Lower leg skin (tissue), 4 donors: ENCODE results near the gene EBF3. TPM values are rescaled to one million over a fixed set of nuclear protein-coding genes. Genes with fewer than 3 reads are reported as not detected.

Experiments used
- DNase-seq, 2 donors: peaks; one replicate each; pipeline ENCODE4 v3.0.0-alpha.2; 2019; ENCODE audit warnings: low spot score in 2 of 2
- H3K4me3 ChIP-seq: fragments of 200-600 bp; sonication (generic); 2 replicates; pipeline ENCODE4 v1.5.1; 2017; ENCODE audit warnings: mild to moderate bottlenecking, low read depth; ENCODE audit not compliant: poor library complexity, severe bottlenecking
- POLR2A ChIP-seq, 2 donors: fragments of 450-650 bp; IDR thresholded peaks; one replicate each; pipeline ENCODE4 v1.6.1; 2016 to 2017; ENCODE audit warnings: antibody characterized with exemption in 2 of 2, mild to moderate bottlenecking in 1 of 2, moderate library complexity in 1 of 2
- WGBS, 2 donors: methylation state at CpG; one replicate each; pipeline ENCODE4 v1.1.5; 2018; 5-methylcytosine and 5-hydroxymethylcytosine counted together
- intact Hi-C: fragments of 100-400 bp; cut with DNase I; formaldehyde crosslinking; loops from one replicate; pipeline ENCODE4 v1.15.0; 2023; ENCODE audit warnings: low total_unique reads
- total RNA-seq, 4 donors: library from RNA; depleted of rRNA; stranded (reverse); fragments of >200 nt; gene quantifications; one replicate each; pipeline ENCODE4 v1.1.0, GENCODE V29; 2016
- TF ChIP-seq, protein P1 (sequence below), 3 donors: fragments of 450-650 bp; IDR thresholded peaks; one replicate each; pipeline ENCODE4 v1.5.1; 2016; ENCODE audit warnings: antibody characterized with exemption in 3 of 3, mild to moderate bottlenecking in 3 of 3, moderate library complexity in 2 of 3

Gene EBF3
- total RNA-seq, 4 donors from 2014 or later: 0.80 to 8.5 (median 2.4) TPM

DNA sequence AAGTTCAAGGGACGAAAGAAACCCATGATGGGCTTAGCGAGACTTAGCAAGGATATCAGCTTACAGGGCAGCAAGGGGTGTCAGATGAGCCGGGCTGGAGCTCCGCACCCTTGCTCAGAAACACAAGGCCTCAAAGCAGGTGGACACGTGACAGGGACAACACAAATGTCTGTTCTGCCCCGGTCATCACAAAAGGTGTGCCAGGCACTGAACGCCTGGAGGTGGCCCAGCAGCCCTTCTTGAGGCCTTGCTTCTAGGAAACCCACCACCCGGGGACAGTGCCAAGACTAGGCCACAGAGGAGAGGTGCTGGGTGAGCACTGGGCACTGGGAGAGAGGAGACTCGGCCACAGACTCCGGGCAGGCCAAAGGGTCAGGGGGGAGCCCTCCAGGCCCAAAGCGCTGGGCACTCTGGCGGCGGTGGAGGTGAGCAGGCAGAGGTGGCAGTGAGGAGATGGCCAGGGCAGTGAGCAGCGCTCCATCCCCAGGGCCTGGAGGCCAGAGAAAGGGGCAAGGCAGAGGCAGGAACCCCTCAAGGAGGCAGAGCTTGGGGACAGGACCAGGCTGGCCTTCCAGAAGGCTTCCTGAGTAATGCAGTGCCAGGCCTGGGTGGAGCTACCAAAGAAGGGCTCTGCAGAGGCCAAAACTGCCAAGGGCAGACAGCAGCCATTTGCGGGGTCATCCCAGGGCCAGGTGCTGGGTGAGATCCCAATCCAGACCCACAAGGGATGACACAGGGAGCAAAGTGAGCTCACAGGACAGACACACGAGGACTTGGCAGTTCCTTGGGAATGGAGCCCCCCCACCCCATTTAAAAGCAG, 22.7 kb downstream of the EBF3 start:
- TF ChIP-seq, protein P1, sequence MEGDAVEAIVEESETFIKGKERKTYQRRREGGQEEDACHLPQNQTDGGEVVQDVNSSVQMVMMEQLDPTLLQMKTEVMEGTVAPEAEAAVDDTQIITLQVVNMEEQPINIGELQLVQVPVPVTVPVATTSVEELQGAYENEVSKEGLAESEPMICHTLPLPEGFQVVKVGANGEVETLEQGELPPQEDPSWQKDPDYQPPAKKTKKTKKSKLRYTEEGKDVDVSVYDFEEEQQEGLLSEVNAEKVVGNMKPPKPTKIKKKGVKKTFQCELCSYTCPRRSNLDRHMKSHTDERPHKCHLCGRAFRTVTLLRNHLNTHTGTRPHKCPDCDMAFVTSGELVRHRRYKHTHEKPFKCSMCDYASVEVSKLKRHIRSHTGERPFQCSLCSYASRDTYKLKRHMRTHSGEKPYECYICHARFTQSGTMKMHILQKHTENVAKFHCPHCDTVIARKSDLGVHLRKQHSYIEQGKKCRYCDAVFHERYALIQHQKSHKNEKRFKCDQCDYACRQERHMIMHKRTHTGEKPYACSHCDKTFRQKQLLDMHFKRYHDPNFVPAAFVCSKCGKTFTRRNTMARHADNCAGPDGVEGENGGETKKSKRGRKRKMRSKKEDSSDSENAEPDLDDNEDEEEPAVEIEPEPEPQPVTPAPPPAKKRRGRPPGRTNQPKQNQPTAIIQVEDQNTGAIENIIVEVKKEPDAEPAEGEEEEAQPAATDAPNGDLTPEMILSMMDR (IDR thresholded peaks at IDR 0.05): no peak
- no peak for TF ChIP-seq POLR2A (IDR thresholded peaks at IDR 0.05)
- H3K4me3 ChIP-seq: no peak overlapping the region
- intact Hi-C loops: no loop called here
- WGBS, 2 donors: 84 to 90% methylated on average over 16 of the region's 16 CpGs
- no peak for DNase-seq

DNA sequence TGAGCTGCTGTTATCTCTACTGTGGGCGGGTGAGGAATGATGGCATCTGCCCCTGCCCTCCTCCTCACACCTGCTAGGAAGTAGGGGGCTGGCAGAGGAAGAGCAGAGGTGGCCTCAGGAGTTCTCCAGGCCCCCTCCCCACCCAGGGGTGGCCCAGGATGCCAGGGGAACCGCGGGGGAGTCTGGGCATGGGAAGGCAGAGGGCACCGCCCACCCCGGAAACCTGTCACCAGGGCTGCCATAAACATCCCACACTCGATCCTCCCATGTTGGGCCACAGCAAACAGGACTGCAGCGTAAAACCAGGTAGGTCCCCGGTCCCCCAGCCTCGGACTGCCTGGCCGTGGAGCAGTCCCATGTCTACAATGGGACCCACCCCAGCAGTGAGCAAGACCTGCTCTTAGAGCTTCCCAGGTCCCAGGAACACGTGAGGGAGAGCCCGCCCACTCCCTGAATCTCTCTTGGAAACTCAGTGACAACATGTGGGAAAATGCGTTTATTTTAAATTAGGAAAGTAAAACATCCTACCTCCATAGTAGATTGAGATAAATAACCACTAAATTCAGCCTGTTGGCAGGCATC, 23.4 kb downstream of the EBF3 start:
- WGBS, 2 donors: 91 to 93% methylated on average over 13 of the region's 13 CpGs
- TF ChIP-seq, protein P1 (IDR thresholded peaks at IDR 0.05): no peak
- TF ChIP-seq POLR2A (IDR thresholded peaks at IDR 0.05): no peak
- intact Hi-C loops: no loop called here
- H3K4me3 ChIP-seq: no peak overlapping the region
- DNase-seq: no peak

DNA sequence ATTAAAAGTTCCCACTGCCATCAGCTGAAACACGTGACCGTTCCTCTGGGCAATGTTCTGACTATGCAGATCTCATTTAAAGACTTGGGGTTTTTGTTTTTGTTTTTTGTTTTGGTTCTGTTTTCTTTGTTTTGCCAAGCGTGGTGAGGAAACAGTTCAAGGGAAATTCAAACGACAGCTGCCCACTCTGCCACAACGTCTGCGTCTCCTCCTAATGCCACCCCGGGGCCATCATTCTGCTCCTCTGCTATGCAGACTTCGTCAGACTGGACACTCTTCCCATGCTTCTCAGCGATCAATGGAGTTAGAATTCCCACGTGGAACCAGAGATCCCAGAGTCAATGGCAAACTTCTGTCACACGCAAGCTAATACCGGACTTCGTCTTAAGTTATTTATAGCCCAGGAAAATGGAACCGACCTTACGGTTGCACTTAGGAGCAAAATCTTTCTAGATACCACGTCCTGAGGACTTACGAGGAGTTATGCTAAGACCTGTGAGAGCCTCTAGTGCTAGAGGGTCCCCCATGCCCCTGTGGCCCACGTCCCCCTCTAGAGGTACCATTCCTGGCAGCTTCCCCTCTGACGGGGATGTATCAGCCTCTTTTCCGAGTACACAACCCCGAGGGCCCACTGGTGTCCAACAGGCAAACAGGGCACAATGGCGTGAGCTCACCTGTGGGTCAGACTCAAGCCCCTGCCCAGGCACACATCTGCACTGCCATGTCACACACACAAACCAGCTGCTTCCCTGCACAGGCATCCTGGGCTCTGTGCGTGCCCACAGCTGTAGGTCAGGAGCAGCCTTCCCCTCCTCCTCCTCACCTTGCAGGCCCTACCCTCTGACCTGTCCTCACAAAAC, 24.4 kb downstream of the EBF3 start:
- intact Hi-C loops: no loop called here
- 75 to 81% methylated on average over 23 of the region's 23 CpGs for WGBS, 2 donors
- no peak for DNase-seq
- TF ChIP-seq, protein P1 (IDR thresholded peaks at IDR 0.05): no peak
- no peak for TF ChIP-seq POLR2A (IDR thresholded peaks at IDR 0.05)
- H3K4me3 ChIP-seq: no peak overlapping the region

DNA sequence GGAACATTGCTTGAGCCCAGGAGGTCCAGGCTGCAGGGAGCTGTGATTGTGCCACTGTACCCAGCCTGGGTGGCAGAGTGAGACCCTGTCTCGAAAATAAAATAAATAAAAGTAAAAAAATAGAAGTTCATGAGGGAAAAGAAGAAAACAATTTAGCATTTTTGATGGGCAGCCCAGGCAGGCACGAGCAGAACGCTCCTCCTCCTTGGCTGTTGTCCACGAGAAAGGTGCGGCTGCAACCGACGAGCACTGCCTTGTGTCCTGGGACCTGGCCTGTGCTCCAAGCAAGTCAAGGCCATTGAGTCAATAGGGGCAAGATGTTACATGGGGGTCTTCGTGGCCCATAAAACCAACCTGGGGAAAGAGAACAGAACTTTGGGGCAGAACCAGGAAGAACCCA, 25.6 kb downstream of the EBF3 start:
- 52 to 62% methylated on average over 8 of the region's 8 CpGs for WGBS, 2 donors
- no peak for DNase-seq
- TF ChIP-seq, protein P1 (IDR thresholded peaks at IDR 0.05): no peak
- TF ChIP-seq POLR2A (IDR thresholded peaks at IDR 0.05): no peak
- H3K4me3 ChIP-seq: no peak overlapping the region
- intact Hi-C loops: no loop called here

DNA sequence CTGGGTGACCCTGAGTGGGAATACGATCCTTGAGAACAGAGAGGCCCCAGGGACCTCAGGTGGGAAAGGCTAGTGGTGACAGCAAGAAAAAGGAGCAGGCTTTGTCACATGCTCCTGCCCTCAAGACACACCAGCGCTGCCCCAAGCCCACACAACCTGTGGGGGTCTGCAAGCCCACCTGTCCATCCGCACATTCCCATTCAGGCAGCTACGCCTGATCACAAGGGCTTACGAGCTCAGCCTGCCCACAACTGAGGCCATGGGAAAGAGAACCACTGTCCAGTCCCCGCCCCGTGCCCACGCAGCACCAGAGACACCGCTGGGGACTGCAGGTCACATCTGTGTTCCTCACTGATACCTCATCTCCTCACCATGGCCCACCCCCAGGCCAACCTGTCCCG, 26.7 kb downstream of the EBF3 start:
- DNase-seq: peak in 1 of 2 donors; percentile 70
- no peak overlapping the region for H3K4me3 ChIP-seq
- TF ChIP-seq, protein P1 (IDR thresholded peaks at IDR 0.05): no peak
- TF ChIP-seq POLR2A (IDR thresholded peaks at IDR 0.05): no peak
- intact Hi-C loops: no loop called here
- 89 to 92% methylated on average over 10 of the region's 10 CpGs for WGBS, 2 donors
